NT2/D1 (cell line): ENCODE data around the gene BCCIP.

ENCODE experiments used
- DNase-seq: peaks from one replicate; pipeline ENCODE4 v3.0.0-alpha.2; 2011; ENCODE audit warnings: low read depth, low spot score
- H3K27me3 ChIP-seq: 2 replicates; pipeline ENCODE4 v1.6.0; 2011; ENCODE audit warnings: mild to moderate bottlenecking; ENCODE audit not compliant: insufficient read length, insufficient read depth
- H3K36me3 ChIP-seq: 2 replicates; pipeline ENCODE4 v1.6.1; 2011; ENCODE audit warnings: mild to moderate bottlenecking, low read length, mixed read lengths; ENCODE audit not compliant: insufficient read depth, insufficient read length
- H3K4me1 ChIP-seq: 2 replicates; pipeline ENCODE4 v1.5.1; 2011; ENCODE audit not compliant: insufficient read depth, insufficient read length
- H3K4me3 ChIP-seq: 2 replicates; pipeline ENCODE4 v1.5.1; 2011; ENCODE audit warnings: low read depth; ENCODE audit not compliant: insufficient read length
- H3K9ac ChIP-seq: 2 replicates; pipeline ENCODE4 v1.6.0; 2011; ENCODE audit warnings: low read depth; ENCODE audit not compliant: insufficient read length
- H3K9me3 ChIP-seq: 2 replicates; pipeline ENCODE4 v1.5.1; 2011; ENCODE audit warnings: mild to moderate bottlenecking, low read length; ENCODE audit not compliant: insufficient read depth
- SUZ12 ChIP-seq: IDR thresholded peaks from 2 replicates; pipeline ENCODE4 v1.6.1; 2011; ENCODE audit not compliant: insufficient read length, insufficient read depth; ENCODE audit errors: extremely low read depth
- YY1 ChIP-seq: IDR thresholded peaks from 2 replicates; pipeline ENCODE4 v1.6.1; 2011; ENCODE audit not compliant: insufficient read length, insufficient read depth
- ZNF274 ChIP-seq: IDR thresholded peaks from 2 replicates; pipeline ENCODE4 v1.6.1; 2011; ENCODE audit warnings: mild to moderate bottlenecking, low read depth, low read length

BCCIP gene

GRCh38 chr10:125878957-125879835, 55.9 kb downstream of the BCCIP start:
- Histone ChIP-seq H3K27me3 (no peaks in the 10 kb centered on the region), H3K36me3 (peaks cover 8% of the 10 kb centered on the region), H3K9me3 (peaks cover 15% of the 10 kb centered on the region), H3K9ac (no peak overlapping the region), H3K4me1 (peaks cover 2% of the 10 kb centered on the region), H3K4me3 (no peak overlapping the region)
- no peak for TF ChIP-seq ZNF274
- DNase-seq, result no peak

GRCh38 chr10:125880719-125881118, 57.4 kb downstream of the BCCIP start:
- no peak overlapping the region for H3K9ac ChIP-seq
- H3K9me3 ChIP-seq, result peaks cover 12% of the 10 kb centered on the region
- no peaks in the 10 kb centered on the region for H3K27me3 ChIP-seq
- no peak for TF ChIP-seq SUZ12
- TF ChIP-seq ZNF274, result no peak
- no peak for TF ChIP-seq YY1
- peaks cover 2% of the 10 kb centered on the region for H3K4me1 ChIP-seq
- no peak for DNase-seq
- H3K36me3 ChIP-seq, result peaks cover 13% of the 10 kb centered on the region
- H3K4me3 ChIP-seq, result no peak overlapping the region

GRCh38 chr10:125881192-125881591, 57.8 kb downstream of the BCCIP start, which contains the start of gene DHX32:
TSS of gene DHX32 (minus strand) at chr10:125881292. CDS start at chr10:125880824, 468 bp downstream.
- Histone ChIP-seq H3K36me3 (peaks cover 9% of the 10 kb centered on the region), H3K9ac (no peak within 1 kb of the TSS)
- DNase-seq, result peak; percentile 75

GRCh38 chr10:125882596-125882995, 59.2 kb downstream of the BCCIP start:
- Histone ChIP-seq H3K36me3 (peaks cover 5% of the 10 kb centered on the region), H3K27me3 (no peaks in the 10 kb centered on the region)
- TF ChIP-seq ZNF274, result no peak
- TF ChIP-seq SUZ12, result no peak
- no peak for TF ChIP-seq YY1

More at GRCh38 chr10:125881192-125881591, 57.8 kb downstream of the BCCIP start, which contains the start of gene DHX32:
- Histone ChIP-seq H3K4me1 (peaks cover 2% of the 10 kb centered on the region), H3K27me3 (no peaks in the 10 kb centered on the region), H3K9me3 (peaks cover 7% of the 10 kb centered on the region), H3K4me3 (no peak within 1 kb of the TSS)
- TF ChIP-seq SUZ12 (no peak), ZNF274 (no peak), YY1 (no peak)

GRCh38 chr10:125883211-125883610, 59.9 kb downstream of the BCCIP start:
- Histone ChIP-seq H3K27me3 (no peaks in the 10 kb centered on the region), H3K4me1 (peaks cover 2% of the 10 kb centered on the region), H3K4me3 (no peak overlapping the region), H3K9me3 (no peaks in the 10 kb centered on the region), H3K36me3 (peaks cover 5% of the 10 kb centered on the region), H3K9ac (no peak overlapping the region)
- no peak for DNase-seq
- TF ChIP-seq ZNF274 (no peak), SUZ12 (no peak), YY1 (no peak)

More at GRCh38 chr10:125882596-125882995, 59.2 kb downstream of the BCCIP start:
- Histone ChIP-seq H3K9me3 (no peaks in the 10 kb centered on the region), H3K4me1 (peaks cover 2% of the 10 kb centered on the region), H3K4me3 (no peak overlapping the region), H3K9ac (no peak overlapping the region)
- no peak for DNase-seq
